Measurements from ENCODE around the gene AQP6.

DNA sequence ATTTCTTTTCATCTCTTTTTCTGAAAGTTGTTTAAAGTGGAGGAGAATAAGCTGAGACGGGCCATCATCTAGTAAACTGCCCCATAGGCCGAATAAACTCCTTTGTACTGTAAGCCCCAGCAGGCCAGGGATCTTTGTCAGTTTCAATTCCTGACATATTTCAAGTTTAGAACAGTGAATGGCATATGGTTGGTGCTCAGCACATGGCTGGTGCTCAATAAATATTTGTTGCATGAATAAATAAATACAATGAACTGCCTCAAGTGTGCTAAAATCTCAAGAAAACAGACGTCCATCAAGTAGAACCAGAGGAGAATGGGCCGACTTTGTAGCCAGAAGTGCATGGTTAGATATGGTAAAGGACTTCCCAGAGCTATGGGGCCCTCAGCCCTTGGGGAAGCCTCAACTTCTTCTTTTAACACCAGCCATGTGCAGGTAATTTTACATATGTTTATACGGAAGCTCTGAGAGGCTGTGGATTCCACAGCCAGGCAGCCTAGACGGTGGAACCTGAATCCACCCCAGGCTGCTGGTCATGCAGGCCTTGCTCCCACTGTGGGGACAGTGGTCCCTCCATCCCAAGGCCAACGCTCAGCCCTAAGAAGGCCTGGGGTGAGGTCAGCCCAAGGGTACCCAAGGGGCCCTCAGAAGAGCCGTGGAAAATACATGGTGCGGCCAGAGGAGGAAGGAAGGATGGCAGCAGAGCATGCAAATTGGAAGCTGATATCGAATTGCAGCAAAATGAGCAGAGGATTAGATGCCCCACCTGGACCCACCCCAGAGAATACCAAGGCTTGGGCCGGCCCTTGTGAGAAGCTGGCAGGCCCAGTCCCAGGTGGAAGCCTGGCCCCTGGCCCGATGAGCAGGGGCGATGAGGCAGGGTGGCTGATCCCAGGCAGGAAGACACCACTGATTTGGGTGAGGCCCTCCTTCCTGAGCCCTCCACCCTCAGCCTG is 30.9 kb upstream of the AQP6 start:
- no peak for TF ChIP-seq CTCF (IDR thresholded peaks at IDR 0.05)
- no peak for TF ChIP-seq POLR2AphosphoS5 (IDR thresholded peaks at IDR 0.05)

All from stomach (tissue), 4 donors.